ENCODE data around the gene RCOR2. TPM values are rescaled to one million over a fixed set of nuclear protein-coding genes. Genes with fewer than 3 reads are reported as not detected.
A peak's percentile ranks its signal among the peaks of the same experiment; 100 is the strongest.

RCOR2 gene
- total and polyA plus RNA-seq, 2 of the 13 experiments (the other 11 are each of a cell fraction or from before 2014, with no cell fraction given) = 8.3 to 8.5 TPM

DNA sequence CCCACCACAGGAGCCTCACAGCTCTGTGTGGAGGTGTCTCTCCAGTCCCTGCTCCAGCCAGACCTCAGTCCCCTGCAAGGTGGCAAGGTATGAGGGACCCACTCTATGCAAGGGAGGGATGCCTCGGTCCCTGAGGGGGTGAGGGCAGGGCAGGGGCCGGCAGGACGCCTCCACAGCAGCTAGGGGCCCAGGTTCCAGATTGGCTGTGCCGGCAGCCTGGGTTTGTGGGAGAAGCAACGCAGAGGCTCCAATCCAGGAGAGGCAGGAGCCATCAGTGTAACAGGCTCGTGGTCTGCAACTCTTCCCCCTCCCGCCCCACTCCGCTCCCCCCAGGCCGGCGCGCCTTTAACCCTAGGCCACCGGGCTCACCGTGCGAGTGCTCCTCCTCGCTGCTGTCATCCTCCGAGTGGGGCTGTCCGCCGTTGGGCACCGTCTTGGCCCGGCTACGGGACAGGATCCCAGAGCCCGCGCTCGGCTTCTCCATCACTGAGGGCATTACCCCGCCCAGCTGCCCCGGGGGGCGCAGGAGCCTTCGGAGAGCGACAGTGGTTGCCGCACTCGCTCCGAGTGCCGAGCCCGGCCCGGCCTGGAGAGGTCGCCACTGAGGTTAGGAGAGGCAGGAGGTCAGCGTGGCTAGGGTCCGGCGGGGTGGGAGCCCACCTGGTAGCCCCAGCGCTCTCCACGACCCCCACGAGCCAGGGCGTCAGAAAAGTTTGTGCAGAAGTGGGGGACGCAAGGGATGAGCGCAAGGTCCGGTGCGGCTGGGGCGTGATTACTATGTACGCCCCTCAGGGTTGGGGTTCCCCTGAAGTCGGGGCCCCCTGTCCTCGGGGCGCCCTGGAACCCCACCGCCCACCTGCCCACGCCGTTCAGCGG is 765 bp downstream of the RCOR2 start (continued):
- no peak for TF ChIP-seq ZBTB46 (CRISPR knock-in tag; IDR thresholded peaks at IDR 0.05; ENCODE audit: borderline replicate concordance)
- TF ChIP-seq ZNF580 (CRISPR knock-in tag; IDR thresholded peaks at IDR 0.05; ENCODE audit: borderline replicate concordance, low read depth) = 0 out of 2 replicates have a peak, but pooled peaks have one; percentile 4
- TF ChIP-seq ZSCAN20 (CRISPR knock-in tag; IDR thresholded peaks at IDR 0.05; ENCODE audit: borderline replicate concordance) = no peak
- TF ChIP-seq ZBTB14 (CRISPR knock-in tag; IDR thresholded peaks at IDR 0.05) = no peak
- no peak for TF ChIP-seq ZSCAN12 (CRISPR knock-in tag; IDR thresholded peaks at IDR 0.05)
- peak; percentile 56; the same call in 1 of the 2 replicates for TF ChIP-seq ZFP90 (CRISPR knock-in tag; IDR thresholded peaks at IDR 0.05; ENCODE audit: borderline replicate concordance)
- no peak for TF ChIP-seq NR2F1 (CRISPR knock-in tag; IDR thresholded peaks at IDR 0.05)
- no peak for TF ChIP-seq ZSCAN22 (CRISPR knock-in tag; IDR thresholded peaks at IDR 0.05)
- peak; percentile 54 for TF ChIP-seq STAG1 (CRISPR knock-in tag; IDR thresholded peaks at IDR 0.05)
- TF ChIP-seq PREB (CRISPR knock-in tag; IDR thresholded peaks at IDR 0.05) = no peak
- 0 out of 2 replicates have a peak, but pooled peaks have one; percentile 75 for TF ChIP-seq ZNF567 (CRISPR knock-in tag; IDR thresholded peaks at IDR 0.05; ENCODE audit: borderline replicate concordance)
- peak; percentile 44; the same call in 1 of the 2 replicates for TF ChIP-seq THAP11 (CRISPR knock-in tag; IDR thresholded peaks at IDR 0.05)
- TF ChIP-seq ZNF883 (CRISPR knock-in tag; IDR thresholded peaks at IDR 0.05; ENCODE audit: not compliant biosample characterization) = no peak
- TF ChIP-seq SIN3A (IDR thresholded peaks at IDR 0.05; ENCODE audit: borderline replicate concordance, low read depth, low read length) = no peak
- no peak for TF ChIP-seq MTA1 (CRISPR knock-in tag; IDR thresholded peaks at IDR 0.05; ENCODE audit: borderline replicate concordance)
- TF ChIP-seq EZH2 (conservative IDR thresholded peaks at IDR 0.05; ENCODE audit: low read depth, low read length) = no peak
- peak; percentile 24; the same call in 1 of the 2 replicates for TF ChIP-seq GABPB1 (CRISPR knock-in tag; IDR thresholded peaks at IDR 0.05)
- no peak for TF ChIP-seq MTERF4 (CRISPR knock-in tag; IDR thresholded peaks at IDR 0.05)
- TF ChIP-seq ZNF136 (CRISPR knock-in tag; IDR thresholded peaks at IDR 0.05; ENCODE audit: low read depth) = no peak
- TF ChIP-seq ZBTB21 (CRISPR knock-in tag; IDR thresholded peaks at IDR 0.05) = no peak

Measured in HepG2 (cell line).